GM18520 (cell line): ENCODE data around the gene TAOK1.

Experiments
- ATAC-seq: cut with Tn5 transposase; IDR thresholded peaks from one replicate; pipeline ENCODE4 v1.9.1; 2021; ENCODE audit not compliant: unreplicated experiment

The TAOK1 gene

GRCh38 chr17:29592850-29593551 is 202.8 kb downstream of the TAOK1 start, which contains the start of gene ANKRD13B:
Gene ANKRD13B, plus strand, starts transcription at chr17:29593132. Its CDS starts 490 bp downstream, at chr17:29593622.
- no peak for ATAC-seq

GRCh38 chr17:29593591-29594518 is 203.7 kb downstream of the TAOK1 start:
- ATAC-seq: no peak

DNA sequence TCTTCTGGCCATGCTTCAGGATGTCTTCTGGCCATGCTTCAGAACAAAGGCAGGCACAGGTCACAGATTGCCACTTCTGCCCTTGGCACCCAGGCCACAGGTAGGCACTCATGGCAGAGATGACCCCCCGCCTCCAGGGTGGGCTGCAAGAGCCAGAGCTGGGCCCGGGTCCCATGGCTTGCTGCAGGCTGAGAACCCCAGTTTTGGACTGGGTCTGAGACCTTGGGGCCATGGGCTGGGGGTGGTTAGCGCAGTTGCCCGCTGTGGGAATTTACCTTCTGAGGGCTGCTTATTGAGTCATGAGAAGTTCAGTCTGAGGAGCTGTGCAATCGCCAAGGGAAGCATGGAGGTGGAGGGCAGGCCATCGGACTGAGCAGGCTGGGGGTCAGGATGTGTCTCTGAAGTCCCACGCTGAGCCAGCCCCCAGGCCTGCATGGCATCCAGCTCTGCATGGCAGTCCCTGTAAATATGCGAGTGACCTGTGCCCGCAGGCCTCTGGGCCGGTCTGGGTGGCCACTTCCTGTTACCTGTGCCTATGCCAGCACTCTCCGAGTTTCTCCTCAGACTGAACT is 204.4 kb downstream of the TAOK1 start:
- ATAC-seq: no peak

- no peak for ATAC-seq
Measured at GRCh38 chr17:29595107-29595942, 205.2 kb downstream of the TAOK1 start.

GRCh38 chr17:29595943-29596774 is 206.0 kb downstream of the TAOK1 start:
- ATAC-seq: no peak

DNA sequence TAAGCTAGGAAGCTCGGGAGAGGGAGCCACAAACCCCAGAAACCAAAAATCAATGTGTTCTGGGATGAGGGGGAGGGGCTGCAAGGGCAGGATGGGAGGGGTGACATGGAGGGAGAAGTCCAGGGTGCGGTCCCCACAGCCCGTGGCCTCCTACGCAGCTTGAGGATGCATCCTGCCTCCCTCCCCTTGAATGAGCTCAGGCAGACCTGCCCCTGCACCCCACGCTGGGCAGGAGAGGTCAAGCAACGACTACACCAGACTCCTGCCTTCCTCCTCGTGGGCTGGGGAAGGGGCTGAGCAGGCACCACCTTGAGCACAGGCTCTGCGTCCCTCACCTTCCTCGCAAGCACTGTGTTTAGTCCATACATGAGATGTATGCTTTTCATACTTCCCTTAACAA is 206.6 kb downstream of the TAOK1 start:
- ATAC-seq: no peak

DNA sequence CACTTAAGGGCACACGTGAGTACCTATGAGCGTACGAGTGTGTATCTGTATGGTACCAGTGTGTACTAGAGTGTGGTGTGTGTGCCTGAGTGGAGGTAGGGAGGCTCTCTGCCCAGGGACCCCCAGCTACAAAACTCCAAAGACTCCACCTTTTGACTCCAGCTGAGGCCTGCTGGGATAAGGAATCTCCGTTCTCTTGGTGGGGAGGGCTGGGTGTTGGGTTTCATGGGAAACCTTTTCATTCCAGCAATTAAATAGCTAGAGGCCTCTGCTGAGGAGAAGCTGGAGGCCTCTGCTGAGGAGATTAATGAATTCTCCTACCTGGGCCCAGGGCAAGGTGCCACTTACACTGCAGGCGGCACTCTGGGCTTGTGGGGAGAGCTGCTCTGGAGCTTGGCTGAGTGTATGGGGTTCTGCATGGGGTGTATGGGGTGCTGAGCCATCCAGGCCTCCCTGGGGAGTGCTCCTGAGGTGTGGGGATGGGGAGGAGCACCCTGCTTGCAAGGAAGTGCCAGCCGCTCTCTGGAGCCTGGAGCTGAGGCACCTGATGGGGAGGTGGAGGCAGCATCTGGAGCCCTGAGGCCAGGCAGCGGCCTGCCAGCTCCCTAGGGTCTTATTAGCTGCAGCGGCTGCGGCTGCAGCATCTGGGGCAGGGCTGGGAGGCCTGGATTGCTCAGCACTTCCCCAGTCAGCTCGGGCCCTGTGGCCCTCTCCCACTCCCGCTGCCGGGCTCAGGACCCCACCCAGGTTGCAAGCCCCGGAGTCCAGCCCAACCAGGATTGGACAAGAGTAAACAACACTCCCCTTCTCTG is 207.4 kb downstream of the TAOK1 start:
- no peak for ATAC-seq
